ENCODE data around the gene ATP6AP2. TPM values are rescaled to one million over a fixed set of nuclear protein-coding genes. Genes with fewer than 3 reads are reported as not detected.

Gene ATP6AP2
- total and polyA plus RNA-seq, 2 of the 8 experiments (the other 6 are each of a cell fraction or from before 2014, with no cell fraction given): 66.0 to 86.2 TPM

DNA sequence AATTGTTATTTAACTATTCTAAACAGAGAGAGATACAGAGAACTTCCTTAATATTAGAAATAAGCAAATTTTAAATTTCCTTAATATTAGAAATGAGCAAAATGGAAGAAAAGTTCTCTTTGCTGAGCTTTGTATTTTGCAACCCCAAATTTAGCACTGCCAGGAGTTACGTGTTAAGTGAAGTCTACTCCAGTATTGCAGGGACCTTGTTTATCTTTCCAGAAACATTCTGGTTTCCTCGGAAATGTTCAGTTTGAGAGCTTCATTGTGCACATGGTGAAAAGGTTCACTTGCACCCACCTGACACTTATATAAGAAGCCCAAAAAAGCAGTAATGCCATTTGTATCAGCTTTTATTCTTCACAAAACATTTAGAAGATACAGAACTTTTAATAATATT, 72.8 kb downstream of the ATP6AP2 start:
- Histone ChIP-seq H4K5ac (ENCODE audit: insufficient read length, low read depth, low read length) (no peak overlapping the region), H2AFZ (ENCODE audit: low read length) (no peak overlapping the region), H2BK15ac (ENCODE audit: low read length) (no peak overlapping the region), H3K27me3 (replicated peaks in 1 of 4; ENCODE audit: control insufficient read depth in 3 of 4, extremely low read depth in 1 of 4, insufficient read depth in 3 of 4, low read length in 3 of 4) (no peaks in the 10 kb centered on the region), H3K79me2 (ENCODE audit: control insufficient read depth in 1 of 2, insufficient read depth in 2 of 2, low read length in 2 of 2) (no peaks in the 10 kb centered on the region), H2AK5ac (ENCODE audit: low read depth, low read length) (no peak overlapping the region), H3K4me2 (ENCODE audit: insufficient read depth in 1 of 2, low read depth in 2 of 2, low read length in 2 of 2) (no peak overlapping the region), H2BK20ac (ENCODE audit: low read length) (no peak overlapping the region), H3K14ac (ENCODE audit: insufficient read length) (no peak overlapping the region), H2BK120ac (replicated peaks; ENCODE audit: low read depth, low read length) (no peak overlapping the region), H3K18ac (ENCODE audit: extremely low read depth, low read length) (no peak overlapping the region), H3K9ac (replicated peaks in 1 of 4; ENCODE audit: extremely low read depth in 1 of 4, low read depth in 3 of 4, low read length in 3 of 4) (no peak overlapping the region), H3K4ac (replicated peaks; ENCODE audit: insufficient read length, low read depth, low read length) (no peak overlapping the region), H3K23me2 (ENCODE audit: low read depth, low read length) (no peaks in the 10 kb centered on the region), H2BK12ac (ENCODE audit: low read depth, low read length) (no peak overlapping the region), H2BK5ac (ENCODE audit: low read depth, low read length) (no peak overlapping the region), H3K79me1 (ENCODE audit: low read depth, low read length) (no peaks in the 10 kb centered on the region), H3K9me3 (ENCODE audit: insufficient read depth in 2 of 2, low read depth in 1 of 2, low read length in 1 of 2) (no peaks in the 10 kb centered on the region), H3K23ac (ENCODE audit: insufficient read length) (no peak overlapping the region), H3K4me3 (ENCODE audit: extremely low read depth in 1 of 4, insufficient read depth in 2 of 4, low read depth in 3 of 4, low read length in 4 of 4) (no peak overlapping the region), H3K27ac (ENCODE audit: low read depth, low read length) (no peak overlapping the region), H3K56ac (replicated peaks; ENCODE audit: insufficient read length, low read depth, low read length) (no peak overlapping the region), H4K8ac (ENCODE audit: extremely low read depth, insufficient read depth, low read length) (no peak overlapping the region), H4K20me1 (replicated peaks in 1 of 2; ENCODE audit: control insufficient read depth in 1 of 2, insufficient read depth in 2 of 2, low read length in 2 of 2) (no peaks in the 10 kb centered on the region), H4K91ac (replicated peaks; ENCODE audit: insufficient read length, low read length) (no peak overlapping the region), H3K4me1 (replicated peaks in 1 of 4; ENCODE audit: control insufficient read depth in 3 of 4, insufficient read depth in 4 of 4, low read length in 3 of 4) (no peaks in the 10 kb centered on the region), H3K36me3 (ENCODE audit: control insufficient read depth in 2 of 4, insufficient read depth in 4 of 4, low read length in 3 of 4) (peaks cover 2 to 72% (median 22%) of the 10 kb centered on the region in 4 experiments; a peak in 7 of 8 replicates)
- CTCF ChIA-PET (ENCODE audit: partially characterized antibody): interaction anchor here (1.7 to 1.8 kb wide), 2 partner anchors 13 to 47 kb away, joined by 6 to 7 read pairs; no protein-coding TSS in a partner anchor
- FAIRE-seq: no peak
- POLR2A ChIA-PET (ENCODE audit: partially characterized antibody): no interaction called here
- 90% methylated on average over 2 of the region's 2 CpGs; no CpG with 5 or more reads in 1 of the 2 experiments for WGBS, 2 experiments (ENCODE audit: extremely low coverage in 1 of 2, insufficient coverage in 1 of 2, insufficient read length in 1 of 2, insufficient replicate concordance in 2 of 2, low coverage in 1 of 2, low lambda C conversion rate in 2 of 2, missing lambda C conversion rate in 1 of 2)
- TF ChIP-seq BRCA1 (IDR thresholded peaks at IDR 0.05; ENCODE audit: low read depth, low read length): no peak
- TF ChIP-seq SP2 (IDR thresholded peaks at IDR 0.05; ENCODE audit: low read length): no peak
- TF ChIP-seq, protein P1, sequence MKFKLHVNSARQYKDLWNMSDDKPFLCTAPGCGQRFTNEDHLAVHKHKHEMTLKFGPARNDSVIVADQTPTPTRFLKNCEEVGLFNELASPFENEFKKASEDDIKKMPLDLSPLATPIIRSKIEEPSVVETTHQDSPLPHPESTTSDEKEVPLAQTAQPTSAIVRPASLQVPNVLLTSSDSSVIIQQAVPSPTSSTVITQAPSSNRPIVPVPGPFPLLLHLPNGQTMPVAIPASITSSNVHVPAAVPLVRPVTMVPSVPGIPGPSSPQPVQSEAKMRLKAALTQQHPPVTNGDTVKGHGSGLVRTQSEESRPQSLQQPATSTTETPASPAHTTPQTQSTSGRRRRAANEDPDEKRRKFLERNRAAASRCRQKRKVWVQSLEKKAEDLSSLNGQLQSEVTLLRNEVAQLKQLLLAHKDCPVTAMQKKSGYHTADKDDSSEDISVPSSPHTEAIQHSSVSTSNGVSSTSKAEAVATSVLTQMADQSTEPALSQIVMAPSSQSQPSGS (IDR thresholded peaks at IDR 0.05; ENCODE audit: low read length): no peak
- TF ChIP-seq, protein P2, sequence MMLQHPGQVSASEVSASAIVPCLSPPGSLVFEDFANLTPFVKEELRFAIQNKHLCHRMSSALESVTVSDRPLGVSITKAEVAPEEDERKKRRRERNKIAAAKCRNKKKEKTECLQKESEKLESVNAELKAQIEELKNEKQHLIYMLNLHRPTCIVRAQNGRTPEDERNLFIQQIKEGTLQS (IDR thresholded peaks at IDR 0.05; ENCODE audit: insufficient read depth, low read depth, low read length): no peak
- TF ChIP-seq TBP (IDR thresholded peaks at IDR 0.05; ENCODE audit: low read depth, low read length): no peak
- no peak for TF ChIP-seq ASH2L (IDR thresholded peaks at IDR 0.05; ENCODE audit: low read length)
- DNase-seq (ENCODE audit: low read depth in 1 of 2, low spot score in 2 of 2): no peak
